IMR-90 (cell line): ENCODE results near the gene SAG. TPM values are rescaled to one million over a fixed set of nuclear protein-coding genes. Genes with fewer than 3 reads are reported as not detected.

Experiments used
- ATAC-seq: fragments of 200-7000 bp; cut with Tn5 transposase; 2 replicates; pipeline ENCODE4 v1.9.1; 2020; ENCODE audit warnings: low read depth, mild to moderate bottlenecking, moderate library complexity
- BruUV-seq: library from RNA; stranded (reverse); fragments of 400-500 nt; replicated peaks from 2 replicates; lab custom pipeline; 2021; lab: Mats Ljungman, UMichigan
- CTCF ChIA-PET: fragments of 300-600 bp; formaldehyde crosslinking; extraction: SDS; loops from one replicate; lab custom pipeline; 2021; ENCODE audit warnings: antibody characterized with exemption; lab: Yijun Ruan, JAX
- POLR2A ChIA-PET: fragments of 300-600 bp; sonication (Branson Sonifier 250); formaldehyde crosslinking; loops from one replicate; lab custom pipeline; 2022; ENCODE audit warnings: antibody characterized with exemption; ENCODE audit not compliant: unreplicated experiment; lab: Charles Lee
- DNase-seq: peaks from one replicate; pipeline ENCODE4 v3.0.0; 2013
- H2AFZ ChIP-seq: replicated peaks from 2 replicates; pipeline ENCODE3; 2013; ENCODE audit warnings: low read length, mild to moderate bottlenecking; ENCODE audit not compliant: poor library complexity
- H2AK5ac ChIP-seq: 2 replicates; pipeline ENCODE4 v1.6.1; 2013; ENCODE audit warnings: low read depth, low read length, inconsistent platforms
- H2AK9ac ChIP-seq: replicated peaks from 2 replicates; pipeline ENCODE3; 2013; ENCODE audit warnings: mild to moderate bottlenecking, low read depth, low read length, moderate library complexity; ENCODE audit not compliant: poor library complexity
- H2BK120ac ChIP-seq: 2 replicates; pipeline ENCODE4 v1.6.1; 2013; ENCODE audit warnings: low read depth, low read length, inconsistent platforms
- H2BK15ac ChIP-seq: 3 replicates; pipeline ENCODE4 v1.6.1; 2013; ENCODE audit warnings: low read depth, low read length, inconsistent platforms
- H2BK20ac ChIP-seq: 2 replicates; pipeline ENCODE4 v1.6.1; 2013; ENCODE audit warnings: low read depth, mild to moderate bottlenecking, inconsistent platforms, low read length, moderate library complexity
- H2BK5ac ChIP-seq: 2 replicates; pipeline ENCODE4 v1.6.1; 2013; ENCODE audit warnings: mild to moderate bottlenecking, low read depth, low read length, inconsistent platforms; ENCODE audit not compliant: poor library complexity, severe bottlenecking
- H3K14ac ChIP-seq: replicated peaks from 2 replicates; pipeline ENCODE4 v1.6.1; 2013; ENCODE audit warnings: low read depth, low read length, inconsistent platforms
- H3K18ac ChIP-seq: 2 replicates; pipeline ENCODE4 v1.6.1; 2013; ENCODE audit warnings: low read depth, low read length, control low read depth
- H3K23ac ChIP-seq: 2 replicates; pipeline ENCODE4 v1.6.1; 2013; ENCODE audit warnings: low read depth, low read length, inconsistent platforms
- H3K27ac ChIP-seq: 2 replicates; pipeline ENCODE4 v1.5.1; 2013; ENCODE audit warnings: mild to moderate bottlenecking, control low read depth, low read length; ENCODE audit not compliant: insufficient read depth
- H3K27me3 ChIP-seq: 2 replicates; pipeline ENCODE4 v1.6.1; 2013; ENCODE audit warnings: low read length; ENCODE audit not compliant: control insufficient read depth, insufficient read depth
- H3K36me3 ChIP-seq: 2 replicates; pipeline ENCODE4 v1.6.1; 2013; ENCODE audit warnings: low read length, mixed read lengths; ENCODE audit not compliant: control insufficient read depth, insufficient read depth
- H3K4ac ChIP-seq: 2 replicates; pipeline ENCODE4 v1.6.1; 2013; ENCODE audit warnings: low read depth, low read length, inconsistent platforms
- H3K4me1 ChIP-seq: 2 replicates; pipeline ENCODE4 v1.6.1; 2013; ENCODE audit warnings: low read length, mixed read lengths; ENCODE audit not compliant: control insufficient read depth, insufficient read depth
- H3K4me2 ChIP-seq: 2 replicates; pipeline ENCODE4 v1.6.1; 2013; ENCODE audit warnings: low read depth, mild to moderate bottlenecking, control low read depth, low read length, moderate library complexity
- H3K4me3 ChIP-seq: 2 replicates; pipeline ENCODE4 v1.5.1; 2013; ENCODE audit warnings: low read depth, mild to moderate bottlenecking, control low read depth, low read length, moderate library complexity; ENCODE audit not compliant: insufficient read depth
- H3K56ac ChIP-seq: 2 replicates; pipeline ENCODE4 v1.6.1; 2013; ENCODE audit warnings: low read length, inconsistent platforms; ENCODE audit not compliant: insufficient read depth; ENCODE audit errors: extremely low read depth
- H3K79me1 ChIP-seq, 2 experiments: 2 replicates each; pipeline ENCODE4 v1.6.1; 2013; ENCODE audit warnings: low read length in 2 of 2, inconsistent platforms in 1 of 2, low read depth in 1 of 2
- H3K9ac ChIP-seq: 2 replicates; pipeline ENCODE4 v1.6.1; 2013; ENCODE audit warnings: low read depth, low read length, control low read depth
- H3K9me1 ChIP-seq: 2 replicates; pipeline ENCODE4 v1.6.1; 2013; ENCODE audit warnings: low read length, inconsistent platforms; ENCODE audit not compliant: insufficient read depth
- H3K9me3 ChIP-seq: 2 replicates; pipeline ENCODE4 v1.6.1; 2013; ENCODE audit warnings: low read length; ENCODE audit not compliant: control insufficient read depth, insufficient read depth
- H4K20me1 ChIP-seq: 2 replicates; pipeline ENCODE4 v1.6.1; 2013; ENCODE audit warnings: low read length, inconsistent platforms; ENCODE audit not compliant: insufficient read depth
- H4K5ac ChIP-seq: 2 replicates; pipeline ENCODE4 v1.6.1; 2013; ENCODE audit warnings: mild to moderate bottlenecking, low read depth, low read length, control low read depth
- H4K8ac ChIP-seq, 2 experiments: 2 replicates each; pipeline ENCODE4 v1.6.1; 2013; ENCODE audit warnings: low read depth in 2 of 2, low read length in 2 of 2, control low read depth in 1 of 2, inconsistent platforms in 1 of 2
- H4K91ac ChIP-seq: 2 replicates; pipeline ENCODE4 v1.6.1; 2013; ENCODE audit warnings: low read depth, low read length, inconsistent platforms; ENCODE audit not compliant: insufficient read depth
- BHLHE40 ChIP-seq: fragments of 150-350 bp; IDR thresholded peaks from 2 replicates; pipeline ENCODE4 v1.6.1; 2016; ENCODE audit warnings: mild to moderate bottlenecking, low read depth, low read length
- CEBPB ChIP-seq: IDR thresholded peaks from 2 replicates; pipeline ENCODE4 v1.6.1; 2012; ENCODE audit warnings: low read depth, low read length, improper control_type of control experiment
- CHD1 ChIP-seq: IDR thresholded peaks from 2 replicates; pipeline ENCODE4 v1.6.1; 2012; ENCODE audit warnings: low read depth, low read length, improper control_type of control experiment
- FOS ChIP-seq: fragments of 150-350 bp; IDR thresholded peaks from 2 replicates; pipeline ENCODE4 v1.6.1; 2016; ENCODE audit warnings: low read depth, low read length
- MAFK ChIP-seq: IDR thresholded peaks from 2 replicates; pipeline ENCODE4 v1.6.1; 2012; ENCODE audit warnings: low read depth, low read length, improper control_type of control experiment
- MAZ ChIP-seq: IDR thresholded peaks from 2 replicates; pipeline ENCODE4 v1.6.1; 2012; ENCODE audit warnings: low read depth, mild to moderate bottlenecking, low read length, improper control_type of control experiment, moderate library complexity, borderline replicate concordance
- MXI1 ChIP-seq: IDR thresholded peaks from 2 replicates; pipeline ENCODE4 v1.6.1; 2012; ENCODE audit warnings: low read depth, mild to moderate bottlenecking, low read length, moderate library complexity, borderline replicate concordance
- NFE2L2 ChIP-seq: fragments of 150-350 bp; IDR thresholded peaks from 2 replicates; pipeline ENCODE4 v1.6.1; 2016; ENCODE audit warnings: low read depth, mild to moderate bottlenecking, low read length
- RAD21 ChIP-seq: IDR thresholded peaks from 2 replicates; pipeline ENCODE4 v1.6.1; 2012; ENCODE audit warnings: low read length, improper control_type of control experiment
- RCOR1 ChIP-seq: IDR thresholded peaks from 2 replicates; pipeline ENCODE4 v1.6.1; 2012; ENCODE audit warnings: mild to moderate bottlenecking, low read length, improper control_type of control experiment; ENCODE audit not compliant: insufficient replicate concordance
- RFX5 ChIP-seq: IDR thresholded peaks from 2 replicates; pipeline ENCODE4 v1.8.0; 2012; ENCODE audit warnings: low read depth, mild to moderate bottlenecking, low read length, moderate library complexity
- SMC3 ChIP-seq: fragments of 150-350 bp; IDR thresholded peaks from 2 replicates; pipeline ENCODE4 v1.6.1; 2016; ENCODE audit warnings: low read depth, mild to moderate bottlenecking, antibody characterized with exemption, low read length, moderate library complexity
- WGBS, 2 experiments: methylation state at CpG; one replicate each; pipeline versions ENCODE4 v1.1.5 to v1.1.7; 2013; ENCODE audit warnings: missing lambda C conversion rate in 2 of 2; ENCODE audit not compliant: insufficient read length in 1 of 2; ENCODE audit errors: extremely low coverage in 2 of 2; 5-methylcytosine and 5-hydroxymethylcytosine counted together
- dilution Hi-C: fragments of 300-500 bp; cut with HindIII; formaldehyde crosslinking; loops from one replicate; pipeline ENCODE4 v1.14.3; 2018; ENCODE audit warnings: low sequenced_read_pairs; ENCODE audit not compliant: unreplicated experiment
- in situ Hi-C: fragments of 300-500 bp; cut with MboI; formaldehyde crosslinking; loops from 3 replicates; pipeline ENCODE4 v1.14.3; 2019; ENCODE audit warnings: low sequenced_read_pairs, inconsistent platforms, mixed read lengths
- intact Hi-C: fragments of 100-400 bp; cut with micrococcal nuclease; formaldehyde crosslinking; loops from 2 replicates; pipeline ENCODE4 v1.10.0; 2022
- polyA plus RNA-seq, 3 experiments: library from polyadenylated mRNA; depleted of rRNA; stranded (reverse); fragments of >200 nt; gene quantifications; 2 replicates each; pipeline ENCODE4 v1.2.3, GENCODE V29; 2012; ENCODE audit warnings: low replicate concordance in 1 of 3
- total RNA-seq: library from RNA; depleted of rRNA; stranded (reverse); fragments of >200 nt; gene quantifications from 2 replicates; pipeline ENCODE4 v1.2.3, GENCODE V29; 2012
- TF ChIP-seq, protein P1 (sequence below): conservative IDR thresholded peaks from 2 replicates; pipeline ENCODE4 v1.5.1; 2012; ENCODE audit warnings: mild to moderate bottlenecking, low read depth, low read length, improper control_type of control experiment
- TF ChIP-seq, protein P2 (sequence below): fragments of 150-350 bp; IDR thresholded peaks from 2 replicates; pipeline ENCODE4 v1.6.1; 2016; ENCODE audit warnings: low read depth, mild to moderate bottlenecking, low read length, moderate library complexity, borderline replicate concordance
- TF ChIP-seq, protein P3 (sequence below): fragments of 150-350 bp; IDR thresholded peaks from 2 replicates; pipeline ENCODE4 v1.6.1; 2017; ENCODE audit warnings: mild to moderate bottlenecking, antibody characterized with exemption, low read length, low read depth

SAG gene
- total and polyA plus RNA-seq, 2 of the 4 experiments (the other 2 are of a cell fraction): not detected

DNA sequence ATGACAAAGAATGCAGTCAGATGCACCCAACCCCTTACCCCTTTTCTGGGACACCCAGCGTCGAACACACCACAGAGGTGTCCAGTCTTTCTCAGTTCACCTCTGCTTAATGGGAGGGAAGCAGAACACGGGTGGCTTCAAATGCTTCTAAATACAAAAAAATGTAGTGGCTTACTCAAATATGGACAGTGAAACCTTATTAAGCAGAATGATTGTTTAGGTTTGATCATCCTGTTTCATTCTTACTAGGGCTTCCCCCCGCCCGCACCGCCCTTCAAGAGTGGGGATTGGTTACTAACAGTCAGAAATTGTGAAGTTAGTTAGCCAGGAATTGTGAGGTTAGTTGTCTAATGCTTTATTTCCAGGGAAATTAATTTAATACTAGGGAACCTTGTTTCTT is 34.5 kb upstream of the SAG start:
- H3K36me3 ChIP-seq: peaks cover 58% of the 10 kb centered on the region
- no peaks in the 10 kb centered on the region for H4K20me1 ChIP-seq
- H3K18ac ChIP-seq: no peak overlapping the region
- no peak overlapping the region for H4K5ac ChIP-seq
- H3K56ac ChIP-seq: no peak overlapping the region
- H3K4ac ChIP-seq: no peak overlapping the region
- H3K23ac ChIP-seq: no peak overlapping the region
- no peak overlapping the region for H2AK9ac ChIP-seq
- H3K79me1 ChIP-seq: no peaks in the 10 kb centered on the region; a peak in 1 of 4 replicates
- no peak overlapping the region for H4K91ac ChIP-seq
- TF ChIP-seq NFE2L2 (no peak), RAD21 (no peak), CEBPB (no peak), FOS (no peak), SMC3 (no peak), CHD1 (no peak), RCOR1 (no peak), MAFK (no peak), BHLHE40 (no peak), RFX5 (no peak), MXI1 (no peak), MAZ (no peak)
- TF ChIP-seq, protein P1, sequence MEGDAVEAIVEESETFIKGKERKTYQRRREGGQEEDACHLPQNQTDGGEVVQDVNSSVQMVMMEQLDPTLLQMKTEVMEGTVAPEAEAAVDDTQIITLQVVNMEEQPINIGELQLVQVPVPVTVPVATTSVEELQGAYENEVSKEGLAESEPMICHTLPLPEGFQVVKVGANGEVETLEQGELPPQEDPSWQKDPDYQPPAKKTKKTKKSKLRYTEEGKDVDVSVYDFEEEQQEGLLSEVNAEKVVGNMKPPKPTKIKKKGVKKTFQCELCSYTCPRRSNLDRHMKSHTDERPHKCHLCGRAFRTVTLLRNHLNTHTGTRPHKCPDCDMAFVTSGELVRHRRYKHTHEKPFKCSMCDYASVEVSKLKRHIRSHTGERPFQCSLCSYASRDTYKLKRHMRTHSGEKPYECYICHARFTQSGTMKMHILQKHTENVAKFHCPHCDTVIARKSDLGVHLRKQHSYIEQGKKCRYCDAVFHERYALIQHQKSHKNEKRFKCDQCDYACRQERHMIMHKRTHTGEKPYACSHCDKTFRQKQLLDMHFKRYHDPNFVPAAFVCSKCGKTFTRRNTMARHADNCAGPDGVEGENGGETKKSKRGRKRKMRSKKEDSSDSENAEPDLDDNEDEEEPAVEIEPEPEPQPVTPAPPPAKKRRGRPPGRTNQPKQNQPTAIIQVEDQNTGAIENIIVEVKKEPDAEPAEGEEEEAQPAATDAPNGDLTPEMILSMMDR: no peak
- TF ChIP-seq, protein P2, sequence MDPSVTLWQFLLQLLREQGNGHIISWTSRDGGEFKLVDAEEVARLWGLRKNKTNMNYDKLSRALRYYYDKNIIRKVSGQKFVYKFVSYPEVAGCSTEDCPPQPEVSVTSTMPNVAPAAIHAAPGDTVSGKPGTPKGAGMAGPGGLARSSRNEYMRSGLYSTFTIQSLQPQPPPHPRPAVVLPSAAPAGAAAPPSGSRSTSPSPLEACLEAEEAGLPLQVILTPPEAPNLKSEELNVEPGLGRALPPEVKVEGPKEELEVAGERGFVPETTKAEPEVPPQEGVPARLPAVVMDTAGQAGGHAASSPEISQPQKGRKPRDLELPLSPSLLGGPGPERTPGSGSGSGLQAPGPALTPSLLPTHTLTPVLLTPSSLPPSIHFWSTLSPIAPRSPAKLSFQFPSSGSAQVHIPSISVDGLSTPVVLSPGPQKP: no peak
- TF ChIP-seq, protein P3, sequence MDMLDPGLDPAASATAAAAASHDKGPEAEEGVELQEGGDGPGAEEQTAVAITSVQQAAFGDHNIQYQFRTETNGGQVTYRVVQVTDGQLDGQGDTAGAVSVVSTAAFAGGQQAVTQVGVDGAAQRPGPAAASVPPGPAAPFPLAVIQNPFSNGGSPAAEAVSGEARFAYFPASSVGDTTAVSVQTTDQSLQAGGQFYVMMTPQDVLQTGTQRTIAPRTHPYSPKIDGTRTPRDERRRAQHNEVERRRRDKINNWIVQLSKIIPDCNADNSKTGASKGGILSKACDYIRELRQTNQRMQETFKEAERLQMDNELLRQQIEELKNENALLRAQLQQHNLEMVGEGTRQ: no peak
- in situ Hi-C loops: no loop called here
- no TSS peak for BruUV-seq
- no peak overlapping the region for H4K8ac ChIP-seq
- H3K27me3 ChIP-seq: no peaks in the 10 kb centered on the region
- H2BK5ac ChIP-seq: no peak overlapping the region
- H2BK20ac ChIP-seq: no peak overlapping the region
- H2AK5ac ChIP-seq: no peak overlapping the region
- no peaks in the 10 kb centered on the region for H3K9me3 ChIP-seq
- no peak overlapping the region for H3K4me3 ChIP-seq
- DNase-seq (no peak), ATAC-seq (no peak)
- no peak overlapping the region for H3K9ac ChIP-seq
- no CpG with 5 or more reads among the region's 6 CpGs for WGBS, 2 experiments
- intact Hi-C loops: no loop called here
- H2BK120ac ChIP-seq: no peak overlapping the region
- POLR2A ChIA-PET: no interaction called here
- CTCF ChIA-PET: no interaction called here
- no peaks in the 10 kb centered on the region for H3K9me1 ChIP-seq
- H2AFZ ChIP-seq: no peak overlapping the region
- no peak overlapping the region for H2BK15ac ChIP-seq
- dilution Hi-C loops: no loop called here
- no peaks in the 10 kb centered on the region for H3K4me1 ChIP-seq
- H3K4me2 ChIP-seq: no peak overlapping the region
- no peak overlapping the region for H3K14ac ChIP-seq
- H3K27ac ChIP-seq: no peak overlapping the region
